ENCODE measurements around the gene HOMER3. TPM values are rescaled to one million over a fixed set of nuclear protein-coding genes. Genes with fewer than 3 reads are reported as not detected.

Gene HOMER3
- total RNA-seq, 1 donor from 2014 or later, result 0.75 TPM

GRCh38 chr19:18893587-18894253 lies 47.3 kb downstream of the HOMER3 start:
- Mint-ChIP-seq H3K27me3 (ENCODE audit: insufficient read depth) (peaks cover 18% of the 10 kb centered on the region), H3K36me3 (ENCODE audit: low read depth) (no peaks in the 10 kb centered on the region), H3K4me3 (no peak overlapping the region), H3K27ac (no peak overlapping the region), H3K9me3 (no peaks in the 10 kb centered on the region), H3K4me1 (ENCODE audit: low read depth) (no peaks in the 10 kb centered on the region)
- no peak for DNase-seq (ENCODE audit: low spot score)
- intact Hi-C loops (cut with micrococcal nuclease), result no loop called here

GRCh38 chr19:18889949-18890745 lies 50.9 kb downstream of the HOMER3 start:
- no peaks in the 10 kb centered on the region for H3K36me3 Mint-ChIP-seq (ENCODE audit: low read depth)
- no peaks in the 10 kb centered on the region for H3K9me3 Mint-ChIP-seq
- intact Hi-C loops (cut with micrococcal nuclease), result no loop called here

GRCh38 chr19:18886972-18887371 lies 54.0 kb downstream of the HOMER3 start:
- no peak overlapping the region for H3K27ac Mint-ChIP-seq
- no peaks in the 10 kb centered on the region for H3K4me1 Mint-ChIP-seq (ENCODE audit: low read depth)
- no peaks in the 10 kb centered on the region for H3K36me3 Mint-ChIP-seq (ENCODE audit: low read depth)
- H3K27me3 Mint-ChIP-seq (ENCODE audit: insufficient read depth), result no peaks in the 10 kb centered on the region
- intact Hi-C loops (cut with micrococcal nuclease), result no loop called here
- no peak for DNase-seq (ENCODE audit: low spot score)
- no peaks in the 10 kb centered on the region for H3K9me3 Mint-ChIP-seq
- no peak overlapping the region for H3K4me3 Mint-ChIP-seq

More at GRCh38 chr19:18889949-18890745, 50.9 kb downstream of the HOMER3 start:
- H3K4me1 Mint-ChIP-seq (ENCODE audit: low read depth), result no peaks in the 10 kb centered on the region
- no peak for DNase-seq (ENCODE audit: low spot score)
- H3K4me3 Mint-ChIP-seq, result no peak overlapping the region
- no peak overlapping the region for H3K27ac Mint-ChIP-seq
- H3K27me3 Mint-ChIP-seq (ENCODE audit: insufficient read depth), result peaks cover 5% of the 10 kb centered on the region

- Mint-ChIP-seq H3K36me3 (ENCODE audit: low read depth) (no peaks in the 10 kb centered on the region), H3K27me3 (ENCODE audit: insufficient read depth) (no peaks in the 10 kb centered on the region), H3K4me3 (no peak overlapping the region), H3K4me1 (ENCODE audit: low read depth) (no peaks in the 10 kb centered on the region), H3K9me3 (no peaks in the 10 kb centered on the region), H3K27ac (no peak overlapping the region)
- intact Hi-C loops (cut with micrococcal nuclease), result no loop called here
- DNase-seq (ENCODE audit: low spot score), result no peak
Observed at GRCh38 chr19:18883526-18884304, 57.3 kb downstream of the HOMER3 start.

- Mint-ChIP-seq H3K36me3 (ENCODE audit: low read depth) (no peaks in the 10 kb centered on the region), H3K4me3 (no peak overlapping the region), H3K27ac (no peak overlapping the region), H3K27me3 (ENCODE audit: insufficient read depth) (no peaks in the 10 kb centered on the region), H3K9me3 (no peaks in the 10 kb centered on the region), H3K4me1 (ENCODE audit: low read depth) (no peaks in the 10 kb centered on the region)
- no peak for DNase-seq (ENCODE audit: low spot score)
- intact Hi-C loops (cut with micrococcal nuclease), result no loop called here
Observed at GRCh38 chr19:18881491-18881890, 59.5 kb downstream of the HOMER3 start.

- intact Hi-C loops (cut with micrococcal nuclease), result loop anchor here (1.0 kb wide), 1 partner anchor 53 kb away; no protein-coding TSS in a partner anchor
- no peaks in the 10 kb centered on the region for H3K36me3 Mint-ChIP-seq (ENCODE audit: low read depth)
- no peaks in the 10 kb centered on the region for H3K9me3 Mint-ChIP-seq
- DNase-seq (ENCODE audit: low spot score), result peak; percentile 5
- no peaks in the 10 kb centered on the region for H3K27me3 Mint-ChIP-seq (ENCODE audit: insufficient read depth)
- H3K4me3 Mint-ChIP-seq, result no peak overlapping the region
- no peak overlapping the region for H3K27ac Mint-ChIP-seq
- H3K4me1 Mint-ChIP-seq (ENCODE audit: low read depth), result no peaks in the 10 kb centered on the region
Observed at GRCh38 chr19:18879579-18880373, 61.2 kb downstream of the HOMER3 start.

Other genes with a start within 250 kb of the HOMER3 start
- gene COMP, start 149.9 kb downstream of the HOMER3 start, total RNA-seq, result not detected in 2 replicates
- 102 and 113 TPM in 2 replicates for gene UPF1, start 109.3 kb downstream of the HOMER3 start, total RNA-seq
- gene CERS1, start 45.1 kb downstream of the HOMER3 start, total RNA-seq, result not detected in 2 replicates
- 221 and 229 TPM in 2 replicates for gene COPE, start 21.8 kb downstream of the HOMER3 start, total RNA-seq
- 101 and 114 TPM in 2 replicates for gene DDX49, start 21.5 kb downstream of the HOMER3 start, total RNA-seq
- 114 and 128 TPM in 2 replicates for gene SUGP2, start 92.3 kb upstream of the HOMER3 start, total RNA-seq
- 54.9 and 56.5 TPM in 2 replicates for gene ARMC6, start 92.4 kb upstream of the HOMER3 start, total RNA-seq
- 7.8 and 10.8 TPM in 2 replicates for gene SLC25A42, start 122.8 kb upstream of the HOMER3 start, total RNA-seq
- 46.0 and 48.9 TPM in 2 replicates for gene TMEM161A, start 197.3 kb upstream of the HOMER3 start, total RNA-seq
- 1.7 and 2.2 TPM in 2 replicates for gene MEF2B, start 229.0 kb upstream of the HOMER3 start, total RNA-seq